Fibroblast of skin of right quadriceps (primary cell): Measurements from ENCODE around the gene PRKAG2.

Experiments used
- DNase-seq: peaks from one replicate; pipeline ENCODE4 v3.0.0-alpha.2; 2013

Gene PRKAG2

GRCh38 chr7:151797667-151798307 lies 79.1 kb downstream of the PRKAG2 start:
- peak; percentile 61 for DNase-seq

- no peak for DNase-seq
Measured at GRCh38 chr7:151796871-151797537, 79.9 kb downstream of the PRKAG2 start.

GRCh38 chr7:151796091-151796870 lies 80.6 kb downstream of the PRKAG2 start:
- DNase-seq: peak; percentile 4

- DNase-seq: no peak
Measured at GRCh38 chr7:151795168-151795811, 81.6 kb downstream of the PRKAG2 start.

GRCh38 chr7:151794508-151795167 lies 82.3 kb downstream of the PRKAG2 start:
- DNase-seq: peak; percentile 56

- DNase-seq: no peak
Measured at GRCh38 chr7:151793991-151794507, 82.9 kb downstream of the PRKAG2 start.

GRCh38 chr7:151793531-151793951 lies 83.4 kb downstream of the PRKAG2 start:
- DNase-seq: no peak

GRCh38 chr7:151792636-151793035 lies 84.3 kb downstream of the PRKAG2 start:
- DNase-seq: no peak

- DNase-seq: no peak
Measured at GRCh38 chr7:151792086-151792485, 84.8 kb downstream of the PRKAG2 start.

- DNase-seq: no peak
Measured at GRCh38 chr7:151790830-151791620, 85.9 kb downstream of the PRKAG2 start.

- no peak for DNase-seq
Measured at GRCh38 chr7:151790095-151790829, 86.7 kb downstream of the PRKAG2 start.

- DNase-seq: no peak
Measured at GRCh38 chr7:151789380-151789947, 87.5 kb downstream of the PRKAG2 start.

GRCh38 chr7:151787348-151787747 lies 89.6 kb downstream of the PRKAG2 start:
- DNase-seq: no peak

- DNase-seq: no peak
Measured at GRCh38 chr7:151786936-151787335, 90.0 kb downstream of the PRKAG2 start.

- DNase-seq: no peak
Measured at GRCh38 chr7:151786241-151786640, 90.7 kb downstream of the PRKAG2 start.

- DNase-seq: no peak
Measured at GRCh38 chr7:151785681-151785965, 91.3 kb downstream of the PRKAG2 start.

GRCh38 chr7:151784853-151785680 lies 91.8 kb downstream of the PRKAG2 start:
- DNase-seq: no peak

GRCh38 chr7:151783958-151784575 lies 92.8 kb downstream of the PRKAG2 start:
- DNase-seq: no peak
